IMR-90 (cell line): ENCODE data around the gene SPNS2. TPM values are rescaled to one million over a fixed set of nuclear protein-coding genes. Genes with fewer than 3 reads are reported as not detected.

Experiments
- ATAC-seq: fragments of 200-7000 bp; cut with Tn5 transposase; 2 replicates; pipeline ENCODE4 v1.9.1; 2020; ENCODE audit warnings: low read depth, mild to moderate bottlenecking, moderate library complexity
- BruUV-seq: library from RNA; stranded (reverse); fragments of 400-500 nt; replicated peaks from 2 replicates; lab custom pipeline; 2021; lab: Mats Ljungman, UMichigan
- CTCF ChIA-PET: fragments of 300-600 bp; formaldehyde crosslinking; extraction: SDS; loops from one replicate; lab custom pipeline; 2021; ENCODE audit warnings: antibody characterized with exemption; lab: Yijun Ruan, JAX
- POLR2A ChIA-PET: fragments of 300-600 bp; sonication (Branson Sonifier 250); formaldehyde crosslinking; loops from one replicate; lab custom pipeline; 2022; ENCODE audit warnings: antibody characterized with exemption; ENCODE audit not compliant: unreplicated experiment; lab: Charles Lee
- DNase-seq: peaks from one replicate; pipeline ENCODE4 v3.0.0; 2013
- H2AFZ ChIP-seq: replicated peaks from 2 replicates; pipeline ENCODE3; 2013; ENCODE audit warnings: low read length, mild to moderate bottlenecking; ENCODE audit not compliant: poor library complexity
- H2AK5ac ChIP-seq: 2 replicates; pipeline ENCODE4 v1.6.1; 2013; ENCODE audit warnings: low read depth, low read length, inconsistent platforms
- H2AK9ac ChIP-seq: replicated peaks from 2 replicates; pipeline ENCODE3; 2013; ENCODE audit warnings: mild to moderate bottlenecking, low read depth, low read length, moderate library complexity; ENCODE audit not compliant: poor library complexity
- H2BK120ac ChIP-seq: 2 replicates; pipeline ENCODE4 v1.6.1; 2013; ENCODE audit warnings: low read depth, low read length, inconsistent platforms
- H2BK15ac ChIP-seq: 3 replicates; pipeline ENCODE4 v1.6.1; 2013; ENCODE audit warnings: low read depth, low read length, inconsistent platforms
- H2BK20ac ChIP-seq: 2 replicates; pipeline ENCODE4 v1.6.1; 2013; ENCODE audit warnings: low read depth, mild to moderate bottlenecking, inconsistent platforms, low read length, moderate library complexity
- H2BK5ac ChIP-seq: 2 replicates; pipeline ENCODE4 v1.6.1; 2013; ENCODE audit warnings: mild to moderate bottlenecking, low read depth, low read length, inconsistent platforms; ENCODE audit not compliant: poor library complexity, severe bottlenecking
- H3K14ac ChIP-seq: replicated peaks from 2 replicates; pipeline ENCODE4 v1.6.1; 2013; ENCODE audit warnings: low read depth, low read length, inconsistent platforms
- H3K18ac ChIP-seq: 2 replicates; pipeline ENCODE4 v1.6.1; 2013; ENCODE audit warnings: low read depth, low read length, control low read depth
- H3K23ac ChIP-seq: 2 replicates; pipeline ENCODE4 v1.6.1; 2013; ENCODE audit warnings: low read depth, low read length, inconsistent platforms
- H3K27ac ChIP-seq: 2 replicates; pipeline ENCODE4 v1.5.1; 2013; ENCODE audit warnings: mild to moderate bottlenecking, control low read depth, low read length; ENCODE audit not compliant: insufficient read depth
- H3K27me3 ChIP-seq: 2 replicates; pipeline ENCODE4 v1.6.1; 2013; ENCODE audit warnings: low read length; ENCODE audit not compliant: control insufficient read depth, insufficient read depth
- H3K36me3 ChIP-seq: 2 replicates; pipeline ENCODE4 v1.6.1; 2013; ENCODE audit warnings: low read length, mixed read lengths; ENCODE audit not compliant: control insufficient read depth, insufficient read depth
- H3K4ac ChIP-seq: 2 replicates; pipeline ENCODE4 v1.6.1; 2013; ENCODE audit warnings: low read depth, low read length, inconsistent platforms
- H3K4me1 ChIP-seq: 2 replicates; pipeline ENCODE4 v1.6.1; 2013; ENCODE audit warnings: low read length, mixed read lengths; ENCODE audit not compliant: control insufficient read depth, insufficient read depth
- H3K4me2 ChIP-seq: 2 replicates; pipeline ENCODE4 v1.6.1; 2013; ENCODE audit warnings: low read depth, mild to moderate bottlenecking, control low read depth, low read length, moderate library complexity
- H3K4me3 ChIP-seq: 2 replicates; pipeline ENCODE4 v1.5.1; 2013; ENCODE audit warnings: low read depth, mild to moderate bottlenecking, control low read depth, low read length, moderate library complexity; ENCODE audit not compliant: insufficient read depth
- H3K56ac ChIP-seq: 2 replicates; pipeline ENCODE4 v1.6.1; 2013; ENCODE audit warnings: low read length, inconsistent platforms; ENCODE audit not compliant: insufficient read depth; ENCODE audit errors: extremely low read depth
- H3K79me1 ChIP-seq, 2 experiments: 2 replicates each; pipeline ENCODE4 v1.6.1; 2013; ENCODE audit warnings: low read length in 2 of 2, inconsistent platforms in 1 of 2, low read depth in 1 of 2
- H3K9ac ChIP-seq: 2 replicates; pipeline ENCODE4 v1.6.1; 2013; ENCODE audit warnings: low read depth, low read length, control low read depth
- H3K9me1 ChIP-seq: 2 replicates; pipeline ENCODE4 v1.6.1; 2013; ENCODE audit warnings: low read length, inconsistent platforms; ENCODE audit not compliant: insufficient read depth
- H3K9me3 ChIP-seq: 2 replicates; pipeline ENCODE4 v1.6.1; 2013; ENCODE audit warnings: low read length; ENCODE audit not compliant: control insufficient read depth, insufficient read depth
- H4K20me1 ChIP-seq: 2 replicates; pipeline ENCODE4 v1.6.1; 2013; ENCODE audit warnings: low read length, inconsistent platforms; ENCODE audit not compliant: insufficient read depth
- H4K5ac ChIP-seq: 2 replicates; pipeline ENCODE4 v1.6.1; 2013; ENCODE audit warnings: mild to moderate bottlenecking, low read depth, low read length, control low read depth
- H4K8ac ChIP-seq, 2 experiments: 2 replicates each; pipeline ENCODE4 v1.6.1; 2013; ENCODE audit warnings: low read depth in 2 of 2, low read length in 2 of 2, control low read depth in 1 of 2, inconsistent platforms in 1 of 2
- H4K91ac ChIP-seq: 2 replicates; pipeline ENCODE4 v1.6.1; 2013; ENCODE audit warnings: low read depth, low read length, inconsistent platforms; ENCODE audit not compliant: insufficient read depth
- BHLHE40 ChIP-seq: fragments of 150-350 bp; IDR thresholded peaks from 2 replicates; pipeline ENCODE4 v1.6.1; 2016; ENCODE audit warnings: mild to moderate bottlenecking, low read depth, low read length
- CEBPB ChIP-seq: IDR thresholded peaks from 2 replicates; pipeline ENCODE4 v1.6.1; 2012; ENCODE audit warnings: low read depth, low read length, improper control_type of control experiment
- CHD1 ChIP-seq: IDR thresholded peaks from 2 replicates; pipeline ENCODE4 v1.6.1; 2012; ENCODE audit warnings: low read depth, low read length, improper control_type of control experiment
- FOS ChIP-seq: fragments of 150-350 bp; IDR thresholded peaks from 2 replicates; pipeline ENCODE4 v1.6.1; 2016; ENCODE audit warnings: low read depth, low read length
- MAFK ChIP-seq: IDR thresholded peaks from 2 replicates; pipeline ENCODE4 v1.6.1; 2012; ENCODE audit warnings: low read depth, low read length, improper control_type of control experiment
- MAZ ChIP-seq: IDR thresholded peaks from 2 replicates; pipeline ENCODE4 v1.6.1; 2012; ENCODE audit warnings: low read depth, mild to moderate bottlenecking, low read length, improper control_type of control experiment, moderate library complexity, borderline replicate concordance
- MXI1 ChIP-seq: IDR thresholded peaks from 2 replicates; pipeline ENCODE4 v1.6.1; 2012; ENCODE audit warnings: low read depth, mild to moderate bottlenecking, low read length, moderate library complexity, borderline replicate concordance
- NFE2L2 ChIP-seq: fragments of 150-350 bp; IDR thresholded peaks from 2 replicates; pipeline ENCODE4 v1.6.1; 2016; ENCODE audit warnings: low read depth, mild to moderate bottlenecking, low read length
- POLR2A ChIP-seq: IDR thresholded peaks from 2 replicates; pipeline ENCODE4 v1.6.1; 2012; ENCODE audit warnings: mild to moderate bottlenecking, low read depth, low read length
- RAD21 ChIP-seq: IDR thresholded peaks from 2 replicates; pipeline ENCODE4 v1.6.1; 2012; ENCODE audit warnings: low read length, improper control_type of control experiment
- RCOR1 ChIP-seq: IDR thresholded peaks from 2 replicates; pipeline ENCODE4 v1.6.1; 2012; ENCODE audit warnings: mild to moderate bottlenecking, low read length, improper control_type of control experiment; ENCODE audit not compliant: insufficient replicate concordance
- RFX5 ChIP-seq: IDR thresholded peaks from 2 replicates; pipeline ENCODE4 v1.8.0; 2012; ENCODE audit warnings: low read depth, mild to moderate bottlenecking, low read length, moderate library complexity
- SMC3 ChIP-seq: fragments of 150-350 bp; IDR thresholded peaks from 2 replicates; pipeline ENCODE4 v1.6.1; 2016; ENCODE audit warnings: low read depth, mild to moderate bottlenecking, antibody characterized with exemption, low read length, moderate library complexity
- USF2 ChIP-seq: fragments of 150-350 bp; IDR thresholded peaks from 2 replicates; pipeline ENCODE4 v1.6.1; 2017; ENCODE audit warnings: mild to moderate bottlenecking, antibody characterized with exemption, low read length, low read depth
- WGBS, 2 experiments: methylation state at CpG; one replicate each; pipeline versions ENCODE4 v1.1.5 to v1.1.7; 2013; ENCODE audit warnings: missing lambda C conversion rate in 2 of 2; ENCODE audit not compliant: insufficient read length in 1 of 2; ENCODE audit errors: extremely low coverage in 2 of 2; 5-methylcytosine and 5-hydroxymethylcytosine counted together
- dilution Hi-C: fragments of 300-500 bp; cut with HindIII; formaldehyde crosslinking; loops from one replicate; pipeline ENCODE4 v1.14.3; 2018; ENCODE audit warnings: low sequenced_read_pairs; ENCODE audit not compliant: unreplicated experiment
- in situ Hi-C: fragments of 300-500 bp; cut with MboI; formaldehyde crosslinking; loops from 3 replicates; pipeline ENCODE4 v1.14.3; 2019; ENCODE audit warnings: low sequenced_read_pairs, inconsistent platforms, mixed read lengths
- intact Hi-C: fragments of 100-400 bp; cut with micrococcal nuclease; formaldehyde crosslinking; loops from 2 replicates; pipeline ENCODE4 v1.10.0; 2022
- polyA plus RNA-seq, 3 experiments: library from polyadenylated mRNA; depleted of rRNA; stranded (reverse); fragments of >200 nt; gene quantifications; 2 replicates each; pipeline ENCODE4 v1.2.3, GENCODE V29; 2012; ENCODE audit warnings: low replicate concordance in 1 of 3
- total RNA-seq: library from RNA; depleted of rRNA; stranded (reverse); fragments of >200 nt; gene quantifications from 2 replicates; pipeline ENCODE4 v1.2.3, GENCODE V29; 2012
- TF ChIP-seq, protein P1 (sequence below): fragments of 150-350 bp; IDR thresholded peaks from 2 replicates; pipeline ENCODE4 v1.6.1; 2016; ENCODE audit warnings: low read depth, mild to moderate bottlenecking, low read length, moderate library complexity, borderline replicate concordance
- TF ChIP-seq, protein P2 (sequence below): conservative IDR thresholded peaks from 2 replicates; pipeline ENCODE4 v1.5.1; 2012; ENCODE audit warnings: mild to moderate bottlenecking, low read depth, low read length, improper control_type of control experiment

The SPNS2 gene
- total and polyA plus RNA-seq, 2 of the 4 experiments (the other 2 are of a cell fraction), result under 0.01 TPM; not detected in 1

GRCh38 chr17:4523946-4524345 is 25.3 kb downstream of the SPNS2 start:
- H4K20me1 ChIP-seq, result no peaks in the 10 kb centered on the region
- H2AK9ac ChIP-seq, result no peak overlapping the region
- H4K5ac ChIP-seq, result no peak overlapping the region
- POLR2A ChIA-PET, result no interaction called here
- no peak overlapping the region for H3K4me3 ChIP-seq
- DNase-seq (no peak), ATAC-seq (no peak)
- no peak overlapping the region for H2BK5ac ChIP-seq
- H3K9ac ChIP-seq, result no peak overlapping the region
- no peak overlapping the region for H3K56ac ChIP-seq
- H2BK120ac ChIP-seq, result no peak overlapping the region
- no peak overlapping the region for H3K14ac ChIP-seq
- H2BK15ac ChIP-seq, result no peak overlapping the region
- WGBS, 2 experiments, result 71% methylated on average over 4 of the region's 8 CpGs; no CpG with 5 or more reads in 1 of the 2 experiments
- no peaks in the 10 kb centered on the region for H3K9me3 ChIP-seq
- H3K9me1 ChIP-seq, result no peaks in the 10 kb centered on the region
- BruUV-seq, result no TSS peak
- no peaks in the 10 kb centered on the region for H3K79me1 ChIP-seq
- H4K91ac ChIP-seq, result no peak overlapping the region
- H3K23ac ChIP-seq, result no peak overlapping the region
- CTCF ChIA-PET, result no interaction called here
- H3K27me3 ChIP-seq, result peaks cover 20% of the 10 kb centered on the region
- H4K8ac ChIP-seq, result no peak overlapping the region
- intact Hi-C loops, result no loop called here
- H3K4me1 ChIP-seq, result no peaks in the 10 kb centered on the region; the same call in 1 of the 2 replicates
- H3K4me2 ChIP-seq, result no peak overlapping the region
- in situ Hi-C loops, result no loop called here
- dilution Hi-C loops, result no loop called here
- H2AFZ ChIP-seq, result no peak overlapping the region
- H2BK20ac ChIP-seq, result no peak overlapping the region
- H3K18ac ChIP-seq, result no peak overlapping the region
- H3K36me3 ChIP-seq, result no peaks in the 10 kb centered on the region
- no peak overlapping the region for H3K4ac ChIP-seq
- no peak overlapping the region for H3K27ac ChIP-seq
- TF ChIP-seq BHLHE40 (no peak), NFE2L2 (no peak), RAD21 (no peak), RCOR1 (no peak), MXI1 (no peak), MAZ (no peak), MAFK (no peak), FOS (no peak), SMC3 (no peak), USF2 (no peak), CEBPB (no peak), CHD1 (no peak), RFX5 (no peak), POLR2A (no peak)
- TF ChIP-seq, protein P1, sequence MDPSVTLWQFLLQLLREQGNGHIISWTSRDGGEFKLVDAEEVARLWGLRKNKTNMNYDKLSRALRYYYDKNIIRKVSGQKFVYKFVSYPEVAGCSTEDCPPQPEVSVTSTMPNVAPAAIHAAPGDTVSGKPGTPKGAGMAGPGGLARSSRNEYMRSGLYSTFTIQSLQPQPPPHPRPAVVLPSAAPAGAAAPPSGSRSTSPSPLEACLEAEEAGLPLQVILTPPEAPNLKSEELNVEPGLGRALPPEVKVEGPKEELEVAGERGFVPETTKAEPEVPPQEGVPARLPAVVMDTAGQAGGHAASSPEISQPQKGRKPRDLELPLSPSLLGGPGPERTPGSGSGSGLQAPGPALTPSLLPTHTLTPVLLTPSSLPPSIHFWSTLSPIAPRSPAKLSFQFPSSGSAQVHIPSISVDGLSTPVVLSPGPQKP, result no peak
- TF ChIP-seq, protein P2, sequence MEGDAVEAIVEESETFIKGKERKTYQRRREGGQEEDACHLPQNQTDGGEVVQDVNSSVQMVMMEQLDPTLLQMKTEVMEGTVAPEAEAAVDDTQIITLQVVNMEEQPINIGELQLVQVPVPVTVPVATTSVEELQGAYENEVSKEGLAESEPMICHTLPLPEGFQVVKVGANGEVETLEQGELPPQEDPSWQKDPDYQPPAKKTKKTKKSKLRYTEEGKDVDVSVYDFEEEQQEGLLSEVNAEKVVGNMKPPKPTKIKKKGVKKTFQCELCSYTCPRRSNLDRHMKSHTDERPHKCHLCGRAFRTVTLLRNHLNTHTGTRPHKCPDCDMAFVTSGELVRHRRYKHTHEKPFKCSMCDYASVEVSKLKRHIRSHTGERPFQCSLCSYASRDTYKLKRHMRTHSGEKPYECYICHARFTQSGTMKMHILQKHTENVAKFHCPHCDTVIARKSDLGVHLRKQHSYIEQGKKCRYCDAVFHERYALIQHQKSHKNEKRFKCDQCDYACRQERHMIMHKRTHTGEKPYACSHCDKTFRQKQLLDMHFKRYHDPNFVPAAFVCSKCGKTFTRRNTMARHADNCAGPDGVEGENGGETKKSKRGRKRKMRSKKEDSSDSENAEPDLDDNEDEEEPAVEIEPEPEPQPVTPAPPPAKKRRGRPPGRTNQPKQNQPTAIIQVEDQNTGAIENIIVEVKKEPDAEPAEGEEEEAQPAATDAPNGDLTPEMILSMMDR, result no peak
- H2AK5ac ChIP-seq, result no peak overlapping the region
